ENCODE results near the gene IRAK1BP1. TPM values are rescaled to one million over a fixed set of nuclear protein-coding genes. Genes with fewer than 3 reads are reported as not detected.

IRAK1BP1 gene
- total RNA-seq, 1 donor from 2014 or later: 3.4 TPM

DNA sequence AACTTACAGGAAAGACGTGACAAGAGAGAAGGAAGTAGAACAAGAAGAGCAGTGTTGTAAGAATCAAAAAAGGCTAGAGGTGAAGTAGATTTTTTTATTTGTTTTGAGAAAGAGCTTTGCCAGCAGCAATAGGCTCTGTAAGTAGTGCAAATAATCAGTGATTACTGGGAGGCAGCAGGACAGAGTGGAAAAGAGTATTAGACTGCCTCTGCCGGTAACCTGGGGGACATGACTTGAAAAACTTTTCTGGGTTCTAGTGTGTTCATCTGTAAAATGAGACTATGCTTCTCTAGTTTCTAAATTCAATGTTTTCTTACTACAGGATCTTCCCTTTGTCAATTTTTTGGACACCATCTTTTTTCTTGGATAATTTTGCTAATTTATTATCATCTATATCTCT, 5.8 kb upstream of the IRAK1BP1 start:
- Histone ChIP-seq H3K9ac (ENCODE audit: low read length) (no peak overlapping the region), H3K36me3 (ENCODE audit: insufficient read depth, low read length) (no peaks in the 10 kb centered on the region), H3K4me1 (ENCODE audit: insufficient read depth, low read length) (no peaks in the 10 kb centered on the region), H3K27ac (ENCODE audit: low read depth, low read length) (no peak overlapping the region), H3K79me2 (ENCODE audit: insufficient read depth, low read length) (no peaks in the 10 kb centered on the region), H4K20me1 (ENCODE audit: insufficient read depth, low read length) (no peaks in the 10 kb centered on the region), H3K4me2 (ENCODE audit: low read length) (no peak overlapping the region), H2AFZ (ENCODE audit: low read depth, low read length) (no peak overlapping the region), H3K9me3 (ENCODE audit: insufficient read depth, low read depth, low read length) (no peaks in the 10 kb centered on the region), H3K4me3 (ENCODE audit: insufficient read depth, low read depth, low read length) (no peak overlapping the region), H3K27me3 (ENCODE audit: insufficient read depth, low read length) (no peaks in the 10 kb centered on the region)
- FAIRE-seq (no peak), DNase-seq (ENCODE audit: low read depth) (no peak)
- Mint-ChIP-seq H3K27me3 (ENCODE audit: low read depth, unreplicated experiment) (no peaks in the 10 kb centered on the region), H3K9me3 (ENCODE audit: unreplicated experiment) (peaks cover 15% of the 10 kb centered on the region), H3K4me1 (ENCODE audit: low read depth, unreplicated experiment) (no peaks in the 10 kb centered on the region), H3K36me3 (ENCODE audit: low read depth, unreplicated experiment) (peaks cover 8% of the 10 kb centered on the region), H3K27ac (ENCODE audit: unreplicated experiment) (no peak overlapping the region), H3K4me3 (ENCODE audit: unreplicated experiment) (no peak overlapping the region)
- TF ChIP-seq EZH2 (IDR thresholded peaks at IDR 0.05; ENCODE audit: insufficient read depth, low read length): no peak
- TF ChIP-seq, protein P1, sequence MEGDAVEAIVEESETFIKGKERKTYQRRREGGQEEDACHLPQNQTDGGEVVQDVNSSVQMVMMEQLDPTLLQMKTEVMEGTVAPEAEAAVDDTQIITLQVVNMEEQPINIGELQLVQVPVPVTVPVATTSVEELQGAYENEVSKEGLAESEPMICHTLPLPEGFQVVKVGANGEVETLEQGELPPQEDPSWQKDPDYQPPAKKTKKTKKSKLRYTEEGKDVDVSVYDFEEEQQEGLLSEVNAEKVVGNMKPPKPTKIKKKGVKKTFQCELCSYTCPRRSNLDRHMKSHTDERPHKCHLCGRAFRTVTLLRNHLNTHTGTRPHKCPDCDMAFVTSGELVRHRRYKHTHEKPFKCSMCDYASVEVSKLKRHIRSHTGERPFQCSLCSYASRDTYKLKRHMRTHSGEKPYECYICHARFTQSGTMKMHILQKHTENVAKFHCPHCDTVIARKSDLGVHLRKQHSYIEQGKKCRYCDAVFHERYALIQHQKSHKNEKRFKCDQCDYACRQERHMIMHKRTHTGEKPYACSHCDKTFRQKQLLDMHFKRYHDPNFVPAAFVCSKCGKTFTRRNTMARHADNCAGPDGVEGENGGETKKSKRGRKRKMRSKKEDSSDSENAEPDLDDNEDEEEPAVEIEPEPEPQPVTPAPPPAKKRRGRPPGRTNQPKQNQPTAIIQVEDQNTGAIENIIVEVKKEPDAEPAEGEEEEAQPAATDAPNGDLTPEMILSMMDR (IDR thresholded peaks at IDR 0.05; ENCODE audit: insufficient read depth, low read depth, low read length): no peak

DNA sequence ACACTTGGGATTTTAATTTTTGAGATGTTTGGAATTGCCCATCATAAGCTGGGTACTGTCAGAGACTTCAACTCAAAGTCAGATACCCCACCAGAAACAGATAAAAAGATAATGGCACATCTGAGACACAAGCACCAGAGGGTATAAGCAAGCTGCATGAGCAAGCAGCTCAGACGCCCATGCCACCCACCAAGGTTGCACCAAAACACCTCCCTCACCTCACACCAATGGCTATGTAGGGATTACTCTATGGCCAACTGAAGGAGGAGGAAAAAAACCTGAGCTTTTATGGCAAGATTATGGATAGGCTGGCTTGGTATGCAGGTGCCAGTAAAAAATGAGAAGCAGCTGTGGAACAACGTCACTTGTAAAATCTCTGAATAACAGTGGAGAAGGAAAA, 3.8 kb upstream of the IRAK1BP1 start:
- Mint-ChIP-seq H3K4me3 (ENCODE audit: unreplicated experiment) (no peak overlapping the region), H3K36me3 (ENCODE audit: low read depth, unreplicated experiment) (peaks cover 3% of the 10 kb centered on the region), H3K9me3 (ENCODE audit: unreplicated experiment) (peaks cover 5% of the 10 kb centered on the region), H3K4me1 (ENCODE audit: low read depth, unreplicated experiment) (no peaks in the 10 kb centered on the region), H3K27ac (ENCODE audit: unreplicated experiment) (no peak overlapping the region), H3K27me3 (ENCODE audit: low read depth, unreplicated experiment) (no peaks in the 10 kb centered on the region)
- no peak overlapping the region for H2AFZ ChIP-seq (ENCODE audit: low read depth, low read length)
- no peak overlapping the region for H3K9ac ChIP-seq (ENCODE audit: low read length)
- H3K9me3 ChIP-seq (ENCODE audit: insufficient read depth, low read depth, low read length): no peaks in the 10 kb centered on the region
- no peaks in the 10 kb centered on the region for H3K27me3 ChIP-seq (ENCODE audit: insufficient read depth, low read length)
- DNase-seq (ENCODE audit: low read depth) (no peak), FAIRE-seq (no peak)
- no peaks in the 10 kb centered on the region for H3K4me1 ChIP-seq (ENCODE audit: insufficient read depth, low read length)
- H3K27ac ChIP-seq (ENCODE audit: low read depth, low read length): no peak overlapping the region
- no peaks in the 10 kb centered on the region for H3K79me2 ChIP-seq (ENCODE audit: insufficient read depth, low read length)
- TF ChIP-seq EZH2 (IDR thresholded peaks at IDR 0.05; ENCODE audit: insufficient read depth, low read length): no peak
- TF ChIP-seq, protein P1 (IDR thresholded peaks at IDR 0.05; ENCODE audit: insufficient read depth, low read depth, low read length): no peak
- H3K4me2 ChIP-seq (ENCODE audit: low read length): no peak overlapping the region
- H3K4me3 ChIP-seq (ENCODE audit: insufficient read depth, low read depth, low read length): no peak overlapping the region
- H4K20me1 ChIP-seq (ENCODE audit: insufficient read depth, low read length): no peaks in the 10 kb centered on the region
- no peaks in the 10 kb centered on the region for H3K36me3 ChIP-seq (ENCODE audit: insufficient read depth, low read length)

DNA sequence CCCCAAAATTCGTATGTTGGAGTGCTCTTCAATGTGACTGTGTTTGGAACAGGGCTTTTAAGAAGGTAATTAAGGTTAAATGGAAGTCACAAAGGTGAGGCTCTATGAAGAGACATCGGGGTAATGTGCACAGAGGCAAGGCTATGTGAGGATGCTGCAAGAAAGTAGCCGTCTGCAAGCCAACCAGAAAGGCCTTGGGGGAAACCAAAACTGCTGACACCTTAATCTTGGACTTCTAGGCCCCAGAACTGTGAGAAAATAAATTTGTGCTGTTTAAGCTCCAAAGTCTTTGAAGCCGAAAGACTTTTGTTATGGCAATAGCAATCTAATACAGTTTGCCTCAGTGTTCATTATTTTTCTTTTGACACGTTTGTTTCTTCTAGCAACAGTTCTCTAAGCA, 2.4 kb upstream of the IRAK1BP1 start:
- H3K9ac ChIP-seq (ENCODE audit: low read length): no peak overlapping the region
- H3K27me3 ChIP-seq (ENCODE audit: insufficient read depth, low read length): no peaks in the 10 kb centered on the region
- H3K27ac Mint-ChIP-seq (ENCODE audit: unreplicated experiment): no peak overlapping the region
- H3K79me2 ChIP-seq (ENCODE audit: insufficient read depth, low read length): no peaks in the 10 kb centered on the region
- no peaks in the 10 kb centered on the region for H3K4me1 Mint-ChIP-seq (ENCODE audit: low read depth, unreplicated experiment)
- no peaks in the 10 kb centered on the region for H4K20me1 ChIP-seq (ENCODE audit: insufficient read depth, low read length)
- H3K27me3 Mint-ChIP-seq (ENCODE audit: low read depth, unreplicated experiment): no peaks in the 10 kb centered on the region
- no peaks in the 10 kb centered on the region for H3K36me3 ChIP-seq (ENCODE audit: insufficient read depth, low read length)
- H3K9me3 ChIP-seq (ENCODE audit: insufficient read depth, low read depth, low read length): no peaks in the 10 kb centered on the region
- H3K4me1 ChIP-seq (ENCODE audit: insufficient read depth, low read length): no peaks in the 10 kb centered on the region
- no peak overlapping the region for H3K4me3 ChIP-seq (ENCODE audit: insufficient read depth, low read depth, low read length)
- no peak overlapping the region for H3K27ac ChIP-seq (ENCODE audit: low read depth, low read length)
- H3K9me3 Mint-ChIP-seq (ENCODE audit: unreplicated experiment): no peaks in the 10 kb centered on the region
- TF ChIP-seq, protein P1 (IDR thresholded peaks at IDR 0.05; ENCODE audit: insufficient read depth, low read depth, low read length): no peak
- TF ChIP-seq EZH2 (IDR thresholded peaks at IDR 0.05; ENCODE audit: insufficient read depth, low read length): no peak
- no peak overlapping the region for H3K4me3 Mint-ChIP-seq (ENCODE audit: unreplicated experiment)
- H2AFZ ChIP-seq (ENCODE audit: low read depth, low read length): no peak overlapping the region
- no peaks in the 10 kb centered on the region for H3K36me3 Mint-ChIP-seq (ENCODE audit: low read depth, unreplicated experiment)
- no peak for DNase-seq (ENCODE audit: low read depth)
- H3K4me2 ChIP-seq (ENCODE audit: low read length): no peak overlapping the region
- no peak for FAIRE-seq

All from astrocyte (in vitro differentiated cells and primary cell).